ENCODE measurements around the gene SGCD.
A peak's percentile ranks its signal among the peaks of the same experiment; 100 is the strongest.

SGCD gene

DNA sequence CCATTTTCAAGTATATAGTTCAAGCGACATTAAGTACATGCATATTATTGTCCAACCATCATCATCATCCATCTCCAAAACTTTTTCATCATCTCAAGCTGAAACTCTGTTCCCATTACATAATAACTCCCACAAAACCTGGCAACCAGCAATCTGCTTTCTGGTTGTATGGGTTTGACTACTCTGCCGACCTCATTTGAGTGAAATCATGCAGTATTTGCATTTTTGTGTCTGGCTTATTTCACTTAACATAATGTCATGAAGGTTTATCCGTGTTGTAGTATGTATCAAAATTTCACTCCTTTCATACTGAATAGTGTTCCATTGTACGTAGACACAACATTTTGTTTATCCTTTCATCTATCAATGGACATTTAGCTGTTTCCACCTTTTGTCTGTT is 74.8 kb downstream of the SGCD start:
- DNase-seq (ENCODE audit: low read depth), result no peak

DNA sequence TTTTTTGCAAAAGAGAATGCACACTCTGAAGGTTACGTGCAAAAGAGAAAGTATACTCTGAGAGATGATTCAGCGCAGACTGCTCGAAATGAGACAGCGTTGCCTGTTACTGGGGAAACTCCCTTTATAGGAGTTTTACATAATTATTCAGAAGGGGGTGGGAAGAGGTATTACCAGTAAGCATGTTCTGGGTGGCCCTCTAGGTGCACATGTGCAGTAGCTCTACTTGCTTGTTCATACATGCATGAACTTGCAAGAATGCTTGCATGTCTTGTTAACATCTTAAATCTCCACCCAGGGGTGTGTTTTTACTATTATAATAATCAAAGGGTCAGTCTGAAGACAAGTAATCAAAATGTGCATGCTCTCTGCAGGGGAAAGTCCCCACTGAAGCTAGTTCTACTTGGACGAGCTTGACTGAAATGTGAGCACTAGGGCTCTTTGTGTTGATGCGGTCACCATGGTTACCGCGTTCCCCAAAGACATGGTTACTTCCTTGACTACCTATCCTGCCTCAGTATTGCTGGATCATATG is 75.5 kb downstream of the SGCD start:
- DNase-seq (ENCODE audit: low read depth), result peak; percentile 20

DNA sequence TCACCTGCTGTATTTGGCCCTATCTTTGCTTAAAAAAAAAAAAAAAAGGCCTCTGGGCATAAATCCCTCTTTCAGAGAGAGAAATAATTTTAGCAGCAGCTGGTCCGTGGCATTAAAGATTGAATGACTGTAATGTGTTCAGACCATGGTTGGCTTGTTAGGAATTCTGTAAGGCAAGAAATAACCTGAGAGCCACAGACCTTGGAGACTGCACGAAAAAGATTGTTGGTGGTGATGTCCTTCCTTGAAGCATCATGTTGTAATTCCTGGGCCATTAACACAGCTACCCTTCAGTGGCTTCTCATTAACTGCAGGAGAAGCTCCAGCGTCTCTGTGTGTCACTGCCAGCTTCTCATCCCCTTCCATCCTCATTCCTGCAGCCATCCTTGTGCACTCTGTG is 79.0 kb downstream of the SGCD start:
- no peak for DNase-seq (ENCODE audit: low read depth)

DNA sequence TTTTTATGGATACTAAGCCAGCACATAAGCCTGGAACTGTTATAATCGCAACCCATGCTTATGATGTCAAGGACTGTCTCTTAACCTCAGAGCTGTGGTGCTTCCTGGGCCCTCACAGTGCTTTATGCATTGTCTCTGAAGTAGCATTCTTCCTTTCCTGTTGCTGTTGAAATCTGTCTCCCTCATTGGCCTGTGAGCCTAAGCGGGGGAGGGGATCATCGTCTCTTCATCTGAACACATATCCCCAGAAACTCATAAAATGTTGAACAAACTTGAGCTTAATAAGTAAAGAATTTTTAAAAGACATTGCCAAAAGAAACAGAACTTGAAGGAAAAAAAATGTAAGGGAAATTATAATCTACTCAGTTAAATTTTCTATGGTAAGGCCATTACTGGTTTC is 80.3 kb downstream of the SGCD start:
- DNase-seq (ENCODE audit: low read depth), result no peak

DNA sequence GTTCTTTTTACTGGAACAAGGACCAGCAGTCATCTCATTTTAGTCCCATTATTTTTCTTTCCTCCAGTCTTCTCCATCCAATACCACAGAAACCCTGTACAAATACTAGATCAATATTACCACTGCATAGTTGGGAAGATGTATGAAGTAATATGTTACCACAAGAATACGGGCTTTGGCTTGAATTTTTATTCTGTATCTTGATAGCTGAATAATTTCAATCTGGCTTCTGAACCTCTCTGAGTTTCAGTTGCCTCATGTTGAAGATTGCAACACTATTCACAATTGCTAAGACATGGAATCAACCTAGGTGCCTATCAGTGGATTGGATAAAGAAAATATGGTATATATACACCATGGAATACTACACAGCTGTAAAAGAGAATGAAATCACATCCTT is 82.9 kb downstream of the SGCD start:
- DNase-seq (ENCODE audit: low read depth), result no peak

DNA sequence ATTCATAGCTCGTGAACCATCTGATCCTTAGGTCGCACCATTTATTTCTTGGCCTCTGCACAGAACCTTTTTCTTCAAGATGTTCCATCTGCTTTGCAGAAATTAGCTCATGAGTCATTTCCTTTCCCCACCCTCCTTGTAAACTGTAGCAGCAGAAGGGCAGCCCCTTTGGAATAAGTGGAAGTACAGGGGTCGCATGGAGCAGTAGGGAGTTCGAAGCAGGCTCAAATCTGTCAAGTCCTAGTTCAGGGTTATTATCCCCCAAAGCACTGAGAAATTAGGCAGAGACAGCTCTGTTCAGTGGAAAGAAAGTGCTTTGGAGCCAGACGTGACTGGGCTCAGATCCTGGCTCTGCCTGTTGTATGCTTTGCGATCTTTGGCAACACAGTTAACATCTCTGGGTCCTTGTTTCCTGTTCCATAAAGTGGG is 84.2 kb downstream of the SGCD start:
- no peak for DNase-seq (ENCODE audit: low read depth)

DNA sequence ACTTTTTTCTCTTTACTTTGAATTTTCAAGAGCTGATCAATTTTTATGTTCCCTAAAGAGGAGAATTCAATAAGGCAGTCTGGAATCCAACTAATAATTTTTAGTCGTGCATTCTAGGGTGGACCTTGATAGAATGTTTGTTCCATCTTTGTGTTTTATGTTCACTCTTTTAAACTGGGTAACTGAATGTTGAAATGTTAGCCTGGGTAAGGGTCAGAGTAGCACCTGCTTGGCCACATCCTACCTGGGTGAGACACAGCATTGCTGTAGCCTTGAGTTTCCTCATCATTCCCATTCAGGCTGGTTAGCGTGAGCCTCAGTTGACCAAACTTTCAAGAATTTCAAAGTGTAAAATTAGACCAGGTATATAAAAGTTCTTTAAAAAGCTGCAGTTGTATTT is 85.0 kb downstream of the SGCD start:
- no peak for DNase-seq (ENCODE audit: low read depth)

DNA sequence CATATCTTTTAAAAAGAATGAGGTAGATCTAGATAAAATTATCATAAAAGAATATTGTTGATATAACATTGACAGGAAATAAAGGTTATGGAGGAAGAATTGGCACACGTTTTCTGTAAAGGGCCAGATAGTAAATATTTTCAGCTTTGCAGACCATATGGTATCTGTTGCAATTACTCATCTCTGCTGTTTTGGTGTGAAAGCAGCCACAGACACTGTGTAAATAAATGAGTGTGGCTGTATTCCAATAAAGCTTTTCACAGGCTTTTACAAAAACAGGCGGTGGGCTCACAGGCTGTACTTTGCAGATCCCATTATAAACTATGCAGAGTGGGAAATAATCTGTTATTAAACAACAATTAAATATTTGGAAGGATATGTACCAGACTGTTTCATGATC is 87.4 kb downstream of the SGCD start:
- no peak for DNase-seq (ENCODE audit: low read depth)

DNA sequence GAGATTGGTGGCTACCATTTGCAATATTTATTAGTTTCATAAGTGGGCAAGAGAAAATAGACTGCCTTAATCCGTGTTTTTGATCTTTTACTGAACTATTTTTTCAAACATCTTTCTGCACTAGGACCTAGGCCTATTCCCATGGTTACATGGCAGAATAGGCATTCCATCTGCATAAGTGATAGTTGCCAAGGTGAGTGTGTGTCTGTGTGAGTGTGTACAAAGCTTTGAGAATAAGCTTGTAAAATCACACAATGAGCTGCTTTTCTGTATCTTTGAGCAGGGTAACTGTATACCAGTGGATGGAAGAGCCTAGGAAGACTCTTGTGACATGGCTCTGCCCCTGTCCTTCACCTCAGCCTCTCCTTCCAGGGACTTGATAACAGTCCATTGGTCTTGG is 92.7 kb downstream of the SGCD start:
- no peak for DNase-seq (ENCODE audit: low read depth)

DNA sequence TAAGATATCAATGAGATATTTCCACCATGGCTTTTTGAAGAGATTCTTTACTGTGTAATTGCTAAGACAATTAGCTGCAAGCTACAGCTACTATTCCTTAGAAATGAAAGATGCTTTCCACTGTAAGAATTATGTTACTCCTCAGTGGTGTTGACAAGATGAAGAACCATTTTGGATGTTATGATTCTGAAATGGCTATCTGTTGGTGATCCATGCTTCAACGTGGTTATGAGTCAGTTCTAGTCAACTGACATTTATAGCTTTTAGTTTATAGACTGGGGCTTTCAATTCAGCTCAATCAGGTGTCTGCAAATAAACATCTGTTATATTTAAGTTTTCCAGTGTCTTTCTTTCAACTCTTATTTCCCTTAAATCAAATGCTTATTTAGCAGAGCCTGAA is 93.7 kb downstream of the SGCD start:
- no peak for DNase-seq (ENCODE audit: low read depth)

DNA sequence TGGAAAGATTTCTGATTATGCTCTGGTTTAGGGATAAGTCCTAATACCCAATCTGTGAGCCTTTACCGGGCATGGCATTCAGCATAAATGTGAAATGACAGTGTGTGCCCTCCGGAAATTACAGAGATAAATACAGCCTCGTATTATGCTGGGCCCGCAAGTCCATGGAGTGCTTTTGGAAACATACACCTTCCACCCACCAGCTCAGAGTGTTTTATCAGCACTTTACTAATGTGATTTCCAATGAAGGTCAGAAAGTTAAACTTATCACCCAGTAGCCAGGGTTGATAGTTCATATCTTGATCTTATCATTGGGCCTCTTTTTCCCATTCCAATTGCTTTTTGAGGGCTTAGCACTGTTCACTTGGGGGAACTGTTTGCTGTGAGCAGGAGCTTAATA is 94.8 kb downstream of the SGCD start:
- DNase-seq (ENCODE audit: low read depth), result no peak

DNA sequence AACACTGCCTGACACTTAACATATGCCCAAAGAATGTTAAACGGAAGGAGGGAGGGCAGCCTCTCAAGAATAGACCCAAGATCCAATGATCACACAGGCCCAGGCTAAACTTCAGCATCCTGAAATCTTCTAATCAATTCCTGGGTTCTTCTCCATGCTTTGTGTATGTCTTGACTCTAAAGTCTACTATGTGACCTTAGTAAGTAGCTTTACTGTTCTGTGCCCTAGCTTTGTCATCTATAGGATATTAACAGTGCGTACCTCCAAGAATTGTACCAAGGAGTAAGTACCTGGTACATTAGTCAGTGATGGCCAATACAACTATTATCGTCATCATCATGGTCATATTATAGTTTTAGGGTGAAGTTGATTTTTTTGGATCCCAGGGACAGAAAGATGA is 96.6 kb downstream of the SGCD start:
- DNase-seq (ENCODE audit: low read depth), result no peak

DNA sequence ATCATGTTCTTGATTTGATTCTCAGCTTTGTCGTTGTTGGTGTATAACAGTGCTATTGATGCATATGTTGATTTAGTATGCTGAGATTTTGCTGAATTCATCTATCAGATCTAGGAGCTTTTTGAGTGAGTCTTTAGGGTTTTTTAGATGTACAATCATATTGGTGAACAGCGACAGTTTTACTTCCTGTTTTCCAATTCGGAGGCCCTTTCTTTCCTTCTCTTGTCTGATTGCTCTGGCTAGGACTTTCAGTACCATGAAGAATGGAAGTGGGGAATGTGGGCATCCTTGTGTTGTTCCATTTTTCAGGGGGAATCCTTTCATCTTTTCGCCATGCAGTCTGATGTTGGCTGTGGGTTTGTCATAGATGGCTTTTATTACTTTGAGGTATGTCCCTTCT is 100.4 kb downstream of the SGCD start:
- no peak for DNase-seq (ENCODE audit: low read depth)

DNA sequence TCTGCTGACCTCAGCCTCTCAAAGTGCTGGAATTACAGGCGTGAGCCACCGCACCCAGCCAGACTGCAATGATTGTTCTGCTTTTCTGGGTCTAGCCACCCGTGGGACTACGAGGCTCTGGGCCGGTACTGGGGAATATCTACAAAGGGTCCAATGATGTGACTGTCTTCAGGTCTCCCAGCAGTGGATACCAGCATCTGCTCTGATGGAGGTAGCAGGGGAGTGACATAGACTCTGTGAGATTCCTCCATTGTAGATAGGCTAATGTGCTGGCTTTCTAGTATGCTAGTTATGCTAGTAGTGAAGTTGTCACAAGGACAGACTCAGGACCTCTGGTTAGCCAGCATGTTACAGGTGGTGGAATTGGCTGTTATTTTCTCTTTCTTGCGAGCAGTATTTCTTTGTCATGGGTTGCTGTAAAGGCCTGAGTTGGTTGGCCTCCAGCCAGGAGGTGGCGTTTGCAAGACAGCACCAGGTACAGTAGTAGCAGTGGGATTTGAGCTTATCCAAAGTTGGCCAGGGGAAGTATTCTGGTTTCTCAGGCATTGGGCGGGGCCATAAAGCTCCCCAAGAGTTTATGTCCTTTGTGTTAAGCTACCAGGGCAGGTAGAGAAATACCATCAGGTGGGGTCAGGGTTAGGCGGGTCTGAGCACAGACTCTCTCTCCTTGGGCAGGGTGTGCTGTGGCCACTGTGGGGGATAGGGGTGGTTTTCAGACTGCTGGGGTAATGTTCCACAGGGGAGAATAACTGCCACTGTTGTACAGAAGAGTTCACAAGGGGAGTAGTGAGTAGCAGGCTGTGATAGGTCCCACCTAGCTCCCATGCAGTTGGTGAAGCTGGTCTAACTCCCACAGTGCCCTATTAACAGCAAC is 105.2 kb downstream of the SGCD start:
- DNase-seq (ENCODE audit: low read depth), result no peak

DNA sequence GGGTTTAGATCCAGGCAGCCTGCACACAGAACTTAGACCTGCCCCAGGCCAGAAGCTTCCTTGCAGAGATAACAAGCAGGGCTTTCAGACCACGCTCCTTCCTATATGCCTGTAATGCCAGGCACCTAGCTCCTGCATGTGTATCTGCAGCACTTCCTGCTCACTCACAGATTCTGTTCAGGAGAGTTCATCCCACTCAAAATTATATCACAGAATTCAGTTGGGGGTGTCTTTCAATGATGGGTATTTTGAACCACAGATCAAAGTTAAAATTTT is 105.8 kb downstream of the SGCD start:
- no peak for DNase-seq (ENCODE audit: low read depth)

DNA sequence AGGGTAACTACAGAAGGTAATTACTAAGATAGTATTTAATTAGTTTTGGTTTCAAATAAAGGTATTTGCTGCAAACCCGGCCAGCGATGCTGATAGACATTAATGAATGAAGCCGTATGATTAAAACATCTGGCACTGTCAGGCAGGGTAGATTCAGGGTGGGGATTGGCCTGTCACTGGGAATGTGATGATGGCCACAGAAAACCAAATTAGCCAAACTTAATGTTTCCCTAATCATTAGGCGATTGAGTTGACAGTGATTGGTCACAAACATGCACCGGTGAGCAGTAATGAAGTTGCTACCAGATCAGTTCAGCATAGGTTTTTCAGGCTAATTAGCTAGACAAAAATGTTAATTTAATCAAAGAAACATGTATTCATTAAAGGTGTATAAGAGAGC is 107.5 kb downstream of the SGCD start:
- DNase-seq (ENCODE audit: low read depth), result no peak

DNA sequence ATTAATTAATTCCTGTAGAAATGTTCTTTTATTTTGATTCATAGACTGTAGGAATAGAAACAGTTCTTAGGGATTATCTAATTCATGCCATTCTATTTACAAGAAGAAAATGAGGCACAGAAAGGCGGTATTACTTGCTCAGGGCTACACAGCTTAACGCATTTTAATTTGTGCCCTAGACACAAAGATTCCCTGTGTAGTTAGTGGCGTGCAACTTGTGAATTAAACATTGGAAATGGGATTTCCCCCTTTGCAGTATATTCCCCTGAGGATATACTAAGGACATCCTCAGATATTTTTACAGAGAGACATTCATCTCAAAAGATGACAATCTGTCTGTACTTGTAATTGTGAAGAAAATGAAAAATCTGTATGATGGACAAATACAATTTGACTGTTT is 108.1 kb downstream of the SGCD start:
- no peak for DNase-seq (ENCODE audit: low read depth)

DNA sequence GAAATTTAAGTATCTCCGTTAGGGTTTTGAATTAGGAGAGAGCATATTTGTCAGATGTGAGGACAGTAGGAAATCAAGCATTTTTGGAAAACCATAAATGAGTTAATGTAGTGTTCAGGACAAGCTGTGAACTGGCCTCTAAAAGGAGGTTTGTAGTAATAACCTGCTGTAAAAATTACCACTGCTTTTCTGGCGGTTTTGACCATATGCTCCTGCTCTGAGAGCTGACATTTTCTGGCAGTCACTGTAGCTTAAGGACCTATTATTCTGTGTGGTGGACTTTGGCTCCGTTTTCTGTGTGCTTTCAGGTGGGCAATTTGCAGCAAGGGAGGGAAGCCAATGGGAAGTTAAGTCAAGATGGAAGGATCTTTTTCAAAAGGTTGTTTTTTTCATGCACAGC is 111.1 kb downstream of the SGCD start:
- no peak for DNase-seq (ENCODE audit: low read depth)

DNA sequence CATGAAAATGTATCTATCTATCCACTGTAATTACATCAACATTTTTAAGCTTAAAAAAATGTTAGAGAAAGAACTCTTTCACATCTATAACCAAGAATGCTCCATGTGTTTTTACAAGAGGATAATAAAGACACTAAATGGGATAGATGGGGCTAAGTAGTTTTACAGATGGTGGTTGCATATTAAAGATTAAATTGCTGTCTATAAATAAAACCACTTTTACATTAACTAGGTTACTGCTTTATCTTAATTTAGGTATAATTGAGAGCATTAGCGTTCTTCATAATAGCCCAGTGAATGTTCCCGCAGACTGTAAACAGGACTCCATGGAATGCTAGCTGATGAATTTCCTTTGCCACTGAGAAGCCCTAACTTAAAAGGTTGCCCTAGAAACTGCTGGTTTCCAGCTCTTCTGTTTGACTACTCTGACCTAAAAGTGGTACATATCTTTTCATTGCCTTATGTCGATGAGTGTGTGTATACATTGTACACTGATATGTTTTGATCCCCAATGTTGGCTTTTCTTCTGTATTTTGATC is 117.9 kb downstream of the SGCD start:
- no peak for DNase-seq (ENCODE audit: low read depth)

DNA sequence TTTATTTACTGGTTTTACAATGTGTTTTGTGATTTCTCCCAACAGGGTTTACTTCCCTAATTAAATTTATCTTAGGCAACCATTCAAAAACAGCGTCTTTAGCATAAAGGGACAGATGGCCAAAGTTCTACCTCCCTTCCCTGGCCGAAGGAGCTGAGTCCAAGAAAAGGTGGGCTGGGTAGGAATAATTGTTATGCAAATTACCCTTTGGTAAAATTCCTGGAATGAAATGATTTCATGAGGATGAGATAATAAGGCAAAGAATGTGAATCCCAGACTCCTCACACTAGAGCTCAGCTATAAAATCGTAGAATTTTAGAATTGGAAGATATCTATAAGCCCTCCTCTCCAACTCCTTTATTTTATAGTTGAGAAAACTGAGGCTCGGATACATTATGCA is 119.6 kb downstream of the SGCD start:
- DNase-seq (ENCODE audit: low read depth), result no peak

DNA sequence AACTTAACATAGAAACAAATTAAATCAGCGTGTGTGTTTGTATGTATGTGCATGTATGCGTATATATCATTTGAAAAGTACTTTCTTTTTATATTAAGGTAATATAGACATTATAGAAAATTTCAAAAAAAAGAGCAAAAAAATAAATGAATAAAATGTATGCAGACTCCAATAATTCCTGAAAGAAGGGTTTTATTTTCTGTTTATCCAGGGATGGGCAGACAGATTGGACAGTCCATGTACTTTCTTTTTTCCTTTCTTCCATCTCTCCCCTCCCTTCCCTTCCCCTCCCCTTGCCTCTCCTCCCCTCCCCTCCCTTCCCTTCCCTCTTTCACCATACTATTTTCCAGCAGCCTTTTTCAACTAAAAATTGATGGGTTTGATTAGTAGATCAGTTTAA is 123.8 kb downstream of the SGCD start:
- no peak for DNase-seq (ENCODE audit: low read depth)

DNA sequence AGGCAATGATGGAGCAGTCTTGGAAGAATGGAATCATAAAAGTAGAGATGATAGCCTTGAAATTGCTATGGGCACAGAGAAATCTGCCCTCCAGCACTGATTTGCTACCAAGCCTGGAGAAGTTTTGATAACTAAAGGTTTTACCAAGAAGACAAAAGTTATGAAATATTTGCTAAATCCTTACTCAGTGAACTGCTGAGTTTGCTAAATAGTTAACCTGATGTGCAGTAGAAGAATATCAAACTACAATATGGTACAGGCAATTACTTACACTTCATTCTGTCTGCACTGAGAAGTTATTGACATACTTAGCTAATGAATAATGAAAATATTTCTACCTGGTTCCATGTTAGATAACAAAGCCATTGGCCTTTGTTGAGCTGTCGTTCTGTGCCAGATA is 124.5 kb downstream of the SGCD start:
- no peak for DNase-seq (ENCODE audit: low read depth)

DNA sequence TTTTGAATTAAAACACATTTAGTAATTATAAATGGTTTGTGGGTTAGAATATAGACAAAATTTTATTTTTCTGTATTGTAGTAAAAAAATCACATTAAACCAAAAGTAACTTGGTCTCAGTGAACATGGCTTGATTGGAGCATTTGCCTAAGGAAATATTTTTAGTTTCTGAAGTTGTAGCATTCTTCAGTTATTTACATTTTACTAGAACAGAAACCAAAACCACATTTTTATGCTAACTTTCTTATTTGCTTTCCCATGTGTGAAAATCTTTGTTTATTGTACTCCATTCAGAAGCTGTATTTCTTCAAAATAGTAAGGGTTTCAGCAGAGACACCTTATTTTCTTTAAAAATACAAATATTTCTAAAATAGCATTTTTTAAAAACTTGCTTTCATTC is 129.9 kb downstream of the SGCD start:
- DNase-seq (ENCODE audit: low read depth), result no peak

DNA sequence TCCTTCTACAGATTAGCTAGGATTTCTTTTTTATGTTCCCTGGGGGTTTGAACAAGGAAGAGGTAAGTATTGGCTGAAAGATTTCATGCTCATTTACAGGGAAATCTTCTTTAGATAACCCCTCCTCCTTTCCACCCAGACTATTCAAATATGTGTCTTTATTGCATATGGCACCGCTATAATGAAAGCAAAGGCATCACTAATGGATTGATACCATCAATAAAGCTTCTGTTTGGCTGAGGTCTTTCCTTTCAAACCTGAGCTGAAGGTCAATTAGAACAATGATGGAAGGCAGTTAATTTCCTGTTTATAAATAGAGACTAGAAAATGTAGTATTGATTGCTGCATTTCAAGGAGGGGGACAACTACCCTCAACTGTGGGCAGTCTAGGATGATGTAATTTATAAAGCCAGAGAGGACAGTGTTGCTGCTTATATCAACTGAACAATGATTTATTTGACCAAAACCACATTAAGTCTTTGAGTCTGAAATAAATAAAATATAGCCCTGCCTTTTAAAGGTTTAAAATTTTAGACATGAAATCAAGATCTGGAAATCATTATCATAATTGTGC is 132.9 kb downstream of the SGCD start:
- DNase-seq (ENCODE audit: low read depth), result no peak

Measured in T follicular helper cell (primary cell).